HL-60 (cell line): ENCODE data around the gene GSTO2.
A peak's percentile ranks its signal among the peaks of the same experiment; 100 is the strongest.

Experiments
- DNase-seq, 2 experiments: peaks; one replicate each; pipeline ENCODE4 v3.0.0-alpha.2; 2010 to 2020; ENCODE audit warnings: low read depth in 1 of 2, low spot score in 1 of 2
- H3K27ac ChIP-seq: fragments of 250-450 bp; sonication (Bioruptor Pico); replicated peaks from 2 replicates; pipeline ENCODE4 v1.5.1; 2020; ENCODE audit warnings: mild to moderate bottlenecking, moderate library complexity
- H3K27me3 ChIP-seq: fragments of 250-450 bp; sonication (Bioruptor Pico); 2 replicates; pipeline ENCODE4 v1.5.1; 2021; ENCODE audit warnings: mild to moderate bottlenecking, moderate library complexity; ENCODE audit not compliant: insufficient read depth, poor library complexity, severe bottlenecking
- H3K4me3 ChIP-seq: replicated peaks from 2 replicates; pipeline ENCODE4 v1.5.1; 2011; ENCODE audit warnings: mild to moderate bottlenecking, control low read depth, low read length; ENCODE audit not compliant: insufficient read depth
- CTCF ChIP-seq: IDR thresholded peaks from one replicate; pipeline ENCODE4 v1.5.1; 2011; ENCODE audit warnings: low read length, control low read depth, inconsistent platforms; ENCODE audit not compliant: insufficient read depth
- GABPA ChIP-seq: IDR thresholded peaks from 2 replicates; pipeline ENCODE4 v1.6.1; 2012; ENCODE audit warnings: low read depth
- POLR2AphosphoS5 ChIP-seq: IDR thresholded peaks from 2 replicates; pipeline ENCODE4 v1.6.1; 2012; ENCODE audit warnings: low read depth
- REST ChIP-seq: IDR thresholded peaks from 2 replicates; pipeline ENCODE4 v1.6.1; 2012; ENCODE audit warnings: low read depth; ENCODE audit not compliant: insufficient replicate concordance
- SPI1 ChIP-seq: IDR thresholded peaks from 2 replicates; pipeline ENCODE4 v1.6.1; 2012; ENCODE audit warnings: low read depth, mild to moderate bottlenecking, borderline replicate concordance

The GSTO2 gene

GRCh38 chr10:104230490-104230889 lies 38.5 kb upstream of the GSTO2 start:
- H3K27ac ChIP-seq = no peak overlapping the region
- TF ChIP-seq CTCF (no peak), POLR2AphosphoS5 (no peak), SPI1 (no peak), GABPA (no peak), REST (no peak)
- H3K27me3 ChIP-seq = peaks cover 2% of the 10 kb centered on the region
- no peak overlapping the region for H3K4me3 ChIP-seq
- DNase-seq = no peak

GRCh38 chr10:104231784-104232612 lies 37.0 kb upstream of the GSTO2 start, which contains the start of gene CFAP43:
Gene CFAP43 (minus strand): TSS chr10:104232364. CDS start chr10:104232246, 118 bp downstream.
- TF ChIP-seq POLR2AphosphoS5 = peak; percentile 4; the same call in 1 of the 2 replicates
- TF ChIP-seq CTCF = no peak
- DNase-seq = peak; percentile 91 to 99
- Histone ChIP-seq H3K4me3 (peak within 1 kb of the TSS; percentile 92), H3K27me3 (peaks cover 2% of the 10 kb centered on the region), H3K27ac (peak within 1 kb of the TSS; percentile 44)

- TF ChIP-seq POLR2AphosphoS5 (no peak), SPI1 (no peak), CTCF (no peak), GABPA (no peak), REST (no peak)
- H3K4me3 ChIP-seq = peak overlapping the region; percentile 92
- H3K27ac ChIP-seq = peak overlapping the region; percentile 39; the same call in 1 of the 2 replicates
- DNase-seq = no peak
- peaks cover 2% of the 10 kb centered on the region for H3K27me3 ChIP-seq
Measured at GRCh38 chr10:104232613-104233102, 36.3 kb upstream of the GSTO2 start.
